ACHN (cell line): ENCODE results near the gene MAPK8IP3.
A peak's percentile ranks its signal among the peaks of the same experiment; 100 is the strongest.

Experiments used
- DNase-seq: peaks from one replicate; pipeline ENCODE4 v3.0.0-alpha.2; 2015
- in situ Hi-C: cut with HindIII; loops from 2 replicates; pipeline ENCODE4 v1.10.0; 2017; ENCODE audit warnings: low sequenced_read_pairs, low pct_ligation_motif_present, low pct_unique_long_range_greater_than_20kb

Gene MAPK8IP3

GRCh38 chr16:1809281-1809801 is 103.3 kb downstream of the MAPK8IP3 start:
- no peak for DNase-seq
- in situ Hi-C loops = no loop called here

- DNase-seq = no peak
- in situ Hi-C loops = no loop called here
These were observed 104.1 kb downstream of the MAPK8IP3 start for GRCh38 chr16:1810106-1810505.

DNA sequence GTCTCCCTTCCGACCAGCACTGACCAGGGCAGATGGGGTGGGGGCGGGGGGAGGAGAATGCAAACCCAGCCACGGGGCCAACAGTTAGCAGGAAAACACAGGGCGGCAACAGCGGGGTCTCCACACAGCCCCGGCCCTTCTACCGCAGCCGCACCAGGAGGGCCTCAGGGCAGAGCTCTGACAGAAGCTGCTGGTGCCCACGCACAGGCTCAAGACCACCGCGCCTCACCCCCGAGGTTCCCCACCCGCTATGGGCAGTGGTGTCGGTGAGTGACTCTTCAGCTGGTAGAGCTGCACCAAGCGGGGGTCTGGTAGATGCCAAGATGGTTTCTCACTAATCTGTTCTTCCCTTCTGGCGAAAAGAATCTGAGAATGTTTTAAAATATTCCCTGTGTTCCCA is 104.5 kb downstream of the MAPK8IP3 start:
- no peak for DNase-seq
- in situ Hi-C loops = no loop called here

- in situ Hi-C loops = no loop called here
- peak; percentile 19 for DNase-seq
These were observed 106.8 kb downstream of the MAPK8IP3 start for GRCh38 chr16:1812732-1813163.

DNA sequence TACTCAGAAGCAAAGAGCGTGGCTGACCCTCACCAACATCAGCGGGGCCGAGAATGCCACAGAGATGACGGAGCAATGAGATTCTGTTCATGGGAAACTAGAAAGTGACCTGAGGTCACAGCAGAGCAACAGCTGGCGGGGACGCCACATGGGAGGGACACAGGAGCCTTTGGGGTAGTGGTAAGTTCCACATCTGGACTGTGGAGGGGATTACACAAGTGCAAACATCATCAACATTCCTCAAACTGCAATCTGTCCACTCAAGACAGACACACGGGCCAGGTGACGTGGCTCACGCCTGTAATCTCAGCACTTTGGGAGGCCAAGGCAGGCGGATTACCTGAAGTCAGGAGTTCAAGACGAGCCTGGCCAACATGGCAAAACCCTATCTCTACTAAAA is 109.5 kb downstream of the MAPK8IP3 start:
- in situ Hi-C loops = no loop called here
- no peak for DNase-seq

DNA sequence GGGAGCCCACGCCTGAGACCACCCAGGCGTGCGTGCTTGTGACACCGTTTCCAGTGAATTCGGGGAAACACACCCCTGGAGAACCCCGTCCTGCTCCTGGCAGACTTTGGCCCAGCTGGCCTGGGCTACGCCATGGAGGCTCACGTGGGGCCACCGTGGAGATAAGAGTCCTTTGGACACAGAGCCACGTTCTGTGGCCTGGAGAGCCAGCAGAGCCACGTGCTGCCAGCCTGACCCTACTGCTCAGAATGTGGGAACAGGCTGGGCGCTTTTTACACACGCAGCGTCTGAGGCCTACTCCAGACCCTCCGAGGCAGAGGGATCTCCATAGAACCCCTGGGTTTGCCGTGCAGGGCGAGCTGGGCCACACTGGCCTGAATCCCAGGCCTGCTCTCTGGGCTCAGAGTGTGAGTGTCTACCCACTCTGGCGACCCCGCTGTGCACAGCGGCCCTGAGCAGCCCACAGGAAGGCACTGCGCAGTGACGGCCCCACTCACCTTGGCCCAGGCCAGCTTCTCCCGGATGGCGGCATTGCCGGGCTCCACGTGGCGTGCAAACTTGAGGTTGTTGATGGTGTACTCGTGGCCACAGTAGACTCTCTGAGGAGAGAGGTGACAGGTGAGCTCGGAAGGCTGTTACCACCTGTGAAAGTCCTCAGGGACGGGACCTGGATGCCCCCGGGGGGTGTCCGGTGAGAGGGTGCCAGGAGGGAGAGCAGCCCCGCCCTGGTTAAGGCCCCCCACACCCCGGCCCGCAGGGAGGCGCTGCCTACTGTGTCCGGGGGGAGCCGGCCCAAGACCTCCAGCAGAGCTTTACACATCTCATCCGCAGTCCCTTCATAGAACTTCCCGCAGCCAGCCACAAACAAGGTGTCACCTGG is 110.6 kb downstream of the MAPK8IP3 start:
- no peak for DNase-seq
- in situ Hi-C loops = no loop called here

DNA sequence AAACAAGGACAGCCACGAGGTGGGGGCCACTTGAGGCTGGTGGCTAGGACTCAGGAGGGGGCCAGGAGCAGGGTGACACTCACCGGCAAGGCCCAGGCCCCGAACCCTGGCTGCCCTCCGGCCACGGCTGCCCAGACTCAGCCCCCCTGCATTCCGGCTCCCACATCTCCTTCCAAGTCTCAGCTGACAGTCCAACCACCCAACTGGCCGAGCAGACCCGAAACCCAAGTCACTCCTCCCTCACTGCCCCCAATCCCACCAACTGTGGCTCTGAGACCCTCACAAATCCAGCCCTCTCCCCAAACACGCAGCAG is 111.2 kb downstream of the MAPK8IP3 start:
- in situ Hi-C loops = no loop called here
- DNase-seq = no peak

DNA sequence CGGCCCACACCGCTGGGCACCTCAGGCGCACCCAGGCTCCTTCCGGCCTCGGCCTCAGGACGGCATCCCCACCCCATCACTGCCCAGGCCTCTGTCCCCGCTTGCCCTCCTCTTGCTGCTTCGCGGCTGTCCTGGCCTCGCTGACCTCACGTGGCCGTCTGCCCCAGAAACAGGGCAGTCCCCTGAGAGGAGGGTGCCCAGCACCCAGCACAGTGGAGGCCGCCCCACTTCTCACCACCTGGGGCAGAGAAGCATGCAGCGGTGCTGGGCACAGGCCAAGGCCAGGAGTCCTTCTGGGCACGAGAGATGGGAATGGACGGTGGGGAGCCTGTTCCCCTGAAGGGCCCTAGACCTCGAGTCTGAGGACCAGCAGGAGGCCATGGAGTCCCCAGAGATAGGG is 111.7 kb downstream of the MAPK8IP3 start:
- DNase-seq = no peak
- in situ Hi-C loops = no loop called here

- DNase-seq = no peak
- in situ Hi-C loops = no loop called here
These were observed 112.3 kb downstream of the MAPK8IP3 start for GRCh38 chr16:1818204-1818872.

- in situ Hi-C loops = no loop called here
- DNase-seq = no peak
These were observed 113.0 kb downstream of the MAPK8IP3 start for GRCh38 chr16:1818873-1819525.

- in situ Hi-C loops = no loop called here
- no peak for DNase-seq
These were observed 113.6 kb downstream of the MAPK8IP3 start for GRCh38 chr16:1819611-1820010.
